ENCODE measurements around the gene GNAL.

DNA sequence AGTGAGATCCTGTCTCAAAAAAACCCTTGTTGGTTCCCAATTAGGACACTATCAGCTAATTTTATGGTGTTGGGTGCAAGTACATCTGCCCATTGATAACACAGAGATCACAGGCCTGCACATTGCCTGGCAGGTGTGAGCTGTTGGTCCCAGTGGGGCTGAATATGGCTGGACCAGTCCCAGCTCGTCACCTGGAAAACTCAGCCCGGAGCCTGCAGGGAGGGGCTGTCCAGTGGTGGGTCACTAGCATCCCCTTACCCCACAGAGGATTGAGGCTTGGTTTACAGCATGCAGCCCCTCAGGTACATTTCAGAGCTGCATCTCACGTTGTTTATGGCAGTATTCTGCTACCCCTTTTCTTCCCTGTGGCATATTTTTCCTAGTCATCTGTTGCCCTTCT lies 121.3 kb downstream of the GNAL start:
- TF ChIP-seq TAF1 (conservative IDR thresholded peaks at IDR 0.05) = no peak
- TF ChIP-seq JUND (IDR thresholded peaks at IDR 0.05) = no peak
- TF ChIP-seq, protein P1, sequence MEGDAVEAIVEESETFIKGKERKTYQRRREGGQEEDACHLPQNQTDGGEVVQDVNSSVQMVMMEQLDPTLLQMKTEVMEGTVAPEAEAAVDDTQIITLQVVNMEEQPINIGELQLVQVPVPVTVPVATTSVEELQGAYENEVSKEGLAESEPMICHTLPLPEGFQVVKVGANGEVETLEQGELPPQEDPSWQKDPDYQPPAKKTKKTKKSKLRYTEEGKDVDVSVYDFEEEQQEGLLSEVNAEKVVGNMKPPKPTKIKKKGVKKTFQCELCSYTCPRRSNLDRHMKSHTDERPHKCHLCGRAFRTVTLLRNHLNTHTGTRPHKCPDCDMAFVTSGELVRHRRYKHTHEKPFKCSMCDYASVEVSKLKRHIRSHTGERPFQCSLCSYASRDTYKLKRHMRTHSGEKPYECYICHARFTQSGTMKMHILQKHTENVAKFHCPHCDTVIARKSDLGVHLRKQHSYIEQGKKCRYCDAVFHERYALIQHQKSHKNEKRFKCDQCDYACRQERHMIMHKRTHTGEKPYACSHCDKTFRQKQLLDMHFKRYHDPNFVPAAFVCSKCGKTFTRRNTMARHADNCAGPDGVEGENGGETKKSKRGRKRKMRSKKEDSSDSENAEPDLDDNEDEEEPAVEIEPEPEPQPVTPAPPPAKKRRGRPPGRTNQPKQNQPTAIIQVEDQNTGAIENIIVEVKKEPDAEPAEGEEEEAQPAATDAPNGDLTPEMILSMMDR (IDR thresholded peaks at IDR 0.05; ENCODE audit: low read depth, low read length, missing input control) = no peak
- no peak for TF ChIP-seq GABPA (IDR thresholded peaks at IDR 0.05 in 1 of 2, conservative IDR thresholded peaks at IDR 0.05 in 1 of 2)
- TF ChIP-seq, protein P2, sequence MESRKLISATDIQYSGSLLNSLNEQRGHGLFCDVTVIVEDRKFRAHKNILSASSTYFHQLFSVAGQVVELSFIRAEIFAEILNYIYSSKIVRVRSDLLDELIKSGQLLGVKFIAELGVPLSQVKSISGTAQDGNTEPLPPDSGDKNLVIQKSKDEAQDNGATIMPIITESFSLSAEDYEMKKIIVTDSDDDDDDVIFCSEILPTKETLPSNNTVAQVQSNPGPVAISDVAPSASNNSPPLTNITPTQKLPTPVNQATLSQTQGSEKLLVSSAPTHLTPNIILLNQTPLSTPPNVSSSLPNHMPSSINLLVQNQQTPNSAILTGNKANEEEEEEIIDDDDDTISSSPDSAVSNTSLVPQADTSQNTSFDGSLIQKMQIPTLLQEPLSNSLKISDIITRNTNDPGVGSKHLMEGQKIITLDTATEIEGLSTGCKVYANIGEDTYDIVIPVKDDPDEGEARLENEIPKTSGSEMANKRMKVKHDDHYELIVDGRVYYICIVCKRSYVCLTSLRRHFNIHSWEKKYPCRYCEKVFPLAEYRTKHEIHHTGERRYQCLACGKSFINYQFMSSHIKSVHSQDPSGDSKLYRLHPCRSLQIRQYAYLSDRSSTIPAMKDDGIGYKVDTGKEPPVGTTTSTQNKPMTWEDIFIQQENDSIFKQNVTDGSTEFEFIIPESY (IDR thresholded peaks at IDR 0.05) = no peak
- TF ChIP-seq NR2F2 (IDR thresholded peaks at IDR 0.05) = no peak
- TF ChIP-seq, protein P3, sequence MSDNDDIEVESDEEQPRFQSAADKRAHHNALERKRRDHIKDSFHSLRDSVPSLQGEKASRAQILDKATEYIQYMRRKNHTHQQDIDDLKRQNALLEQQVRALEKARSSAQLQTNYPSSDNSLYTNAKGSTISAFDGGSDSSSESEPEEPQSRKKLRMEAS (IDR thresholded peaks at IDR 0.05) = no peak
- TF ChIP-seq EGR1 (IDR thresholded peaks at IDR 0.05; ENCODE audit: low read depth in 2 of 2) = no peak
- TF ChIP-seq YY1 (IDR thresholded peaks at IDR 0.05) = no peak

Measured in liver (tissue), 3 donors.